Measurements from ENCODE around the gene ZAR1L.

Gene ZAR1L

GRCh38 chr13:32310134-32310706, 4.9 kb downstream of the ZAR1L start (continued):
- no peak for TF ChIP-seq TCF7L2 (IDR thresholded peaks at IDR 0.05; ENCODE audit: borderline replicate concordance, low read depth, low read length)
- no peak for TF ChIP-seq ZFP3 (tag by site-specific recombination; IDR thresholded peaks at IDR 0.05; ENCODE audit: low read depth)
- TF ChIP-seq ZNF114 (tag by site-specific recombination; IDR thresholded peaks at IDR 0.05): no peak

GRCh38 chr13:32309312-32310133, 5.6 kb downstream of the ZAR1L start:
- no peaks in the 10 kb centered on the region for H3K9me3 ChIP-seq (ENCODE audit: control insufficient read depth, insufficient read depth, low read depth, low read length)
- ChIA-PET POLR2A (no interaction called here), CTCF (interaction anchor here (0.6 to 1.4 kb wide), 5 partner anchors 9 to 1664 kb away, joined by 3 to 5 read pairs (median 5); no protein-coding TSS in a partner anchor)
- no peak for TF ChIP-seq ZNF843 (tag by site-specific recombination; IDR thresholded peaks at IDR 0.05)
- no peak for TF ChIP-seq ZNF514 (tag by site-specific recombination; IDR thresholded peaks at IDR 0.05)
- no peak for TF ChIP-seq SP7 (tag by site-specific recombination; IDR thresholded peaks at IDR 0.05)
- no peak for TF ChIP-seq MZF1 (tag by site-specific recombination; IDR thresholded peaks at IDR 0.05; ENCODE audit: borderline replicate concordance)
- no peak for TF ChIP-seq KLF7 (tag by site-specific recombination; IDR thresholded peaks at IDR 0.05; ENCODE audit: borderline replicate concordance)
- TF ChIP-seq ZNF560 (tag by site-specific recombination; IDR thresholded peaks at IDR 0.05; ENCODE audit: borderline replicate concordance): no peak
- no peaks in the 10 kb centered on the region for H3K36me3 ChIP-seq (ENCODE audit: control insufficient read depth in 2 of 2, insufficient read depth in 1 of 2, low read length in 2 of 2)
- no peak overlapping the region for H3K4me3 ChIP-seq (ENCODE audit: low read depth, low read length)
- H3K27ac ChIP-seq (ENCODE audit: extremely low read depth, low read depth, low read length): no peak overlapping the region
- H3K4me1 ChIP-seq (ENCODE audit: control insufficient read depth, insufficient read depth, low read length): no peaks in the 10 kb centered on the region

- ChIA-PET CTCF (interaction anchor here (0.7 to 1.0 kb wide), 4 partner anchors 60 to 395 kb away, joined by 3 to 5 read pairs (median 4); no protein-coding TSS in a partner anchor), POLR2A (interaction anchor here (1.7 kb wide), 1 partner anchor 9 kb away, joined by 4 read pairs; the partner anchor contains the start of genes BRCA2 and ZAR1L)
- Histone ChIP-seq H3K4me1 (ENCODE audit: control insufficient read depth, insufficient read depth, low read length) (no peaks in the 10 kb centered on the region), H3K36me3 (ENCODE audit: control insufficient read depth in 2 of 2, insufficient read depth in 1 of 2, low read length in 2 of 2) (no peaks in the 10 kb centered on the region), H3K27ac (ENCODE audit: extremely low read depth, low read depth, low read length) (no peak overlapping the region), H3K9me3 (ENCODE audit: control insufficient read depth, insufficient read depth, low read depth, low read length) (no peaks in the 10 kb centered on the region), H3K4me3 (ENCODE audit: low read depth, low read length) (no peak overlapping the region)
- peak; percentile 52; the same call in 1 of the 2 replicates for TF ChIP-seq ZNF26 (tag by site-specific recombination; IDR thresholded peaks at IDR 0.05)
- no peak for TF ChIP-seq ZNF510 (tag by site-specific recombination; IDR thresholded peaks at IDR 0.05; ENCODE audit: insufficient replicate concordance)
These were observed 9.5 kb downstream of the ZAR1L start for GRCh38 chr13:32305646-32306045.

- H3K4me3 ChIP-seq (ENCODE audit: low read depth, low read length): no peak overlapping the region
- ChIA-PET POLR2A (interaction anchor here (1.6 kb wide), 1 partner anchor 13 kb away, joined by 6 read pairs; the partner anchor contains the start of genes BRCA2 and ZAR1L), CTCF (interaction anchor here (0.9 kb wide), 1 partner anchor 16 kb away, joined by 3 read pairs; no protein-coding TSS in a partner anchor)
- no peaks in the 10 kb centered on the region for H3K4me1 ChIP-seq (ENCODE audit: control insufficient read depth, insufficient read depth, low read length)
- H3K27ac ChIP-seq (ENCODE audit: extremely low read depth, low read depth, low read length): no peak overlapping the region
- no peaks in the 10 kb centered on the region for H3K9me3 ChIP-seq (ENCODE audit: control insufficient read depth, insufficient read depth, low read depth, low read length)
- H3K36me3 ChIP-seq (ENCODE audit: control insufficient read depth in 2 of 2, insufficient read depth in 1 of 2, low read length in 2 of 2): no peaks in the 10 kb centered on the region
- TF ChIP-seq ZNF645 (tag by site-specific recombination; IDR thresholded peaks at IDR 0.05) (no peak), ZNF175 (tag by site-specific recombination; IDR thresholded peaks at IDR 0.05) (no peak), ZNF26 (tag by site-specific recombination; IDR thresholded peaks at IDR 0.05) (no peak), ZSCAN5A (tag by site-specific recombination; IDR thresholded peaks at IDR 0.05) (no peak), ZNF2 (tag by site-specific recombination; IDR thresholded peaks at IDR 0.05) (no peak), ZNF658 (tag by site-specific recombination; IDR thresholded peaks at IDR 0.05) (no peak), ZNF362 (tag by site-specific recombination; IDR thresholded peaks at IDR 0.05) (no peak), WT1 (tag by site-specific recombination; IDR thresholded peaks at IDR 0.05) (no peak), KLF16 (tag by site-specific recombination; IDR thresholded peaks at IDR 0.05) (no peak), ZNF621 (tag by site-specific recombination; IDR thresholded peaks at IDR 0.05) (no peak), TRIM28 (IDR thresholded peaks at IDR 0.05; ENCODE audit: borderline replicate concordance, low read length) (no peak)
These were observed 12.7 kb downstream of the ZAR1L start for GRCh38 chr13:32302461-32302860.

All from HEK293 (cell line).